Measurements from ENCODE around the gene ITGB2. TPM values are rescaled to one million over a fixed set of nuclear protein-coding genes. Genes with fewer than 3 reads are reported as not detected.

Gene ITGB2
- total and polyA plus RNA-seq, 7 donors = 2.5 to 11.7 (median 8.3) TPM

DNA sequence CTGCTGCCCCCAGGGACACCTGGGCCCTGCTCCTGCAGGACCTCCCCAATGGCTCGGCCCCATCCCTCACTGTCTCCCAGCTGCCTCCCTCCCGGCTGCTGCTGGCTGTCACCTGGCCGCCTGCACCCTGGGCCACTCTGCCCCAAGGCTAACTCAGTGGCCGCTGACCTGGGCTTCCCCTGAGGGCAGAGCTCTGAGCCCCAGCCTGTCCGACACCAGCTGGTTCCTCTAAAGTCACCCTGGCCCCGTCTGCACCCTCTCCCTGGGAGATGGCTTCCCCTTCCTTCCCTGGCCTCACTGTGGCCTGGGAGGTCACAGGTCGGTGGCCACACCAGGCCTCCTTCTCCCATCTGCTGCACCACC lies 15.0 kb downstream of the ITGB2 start:
- TF ChIP-seq, protein P1, sequence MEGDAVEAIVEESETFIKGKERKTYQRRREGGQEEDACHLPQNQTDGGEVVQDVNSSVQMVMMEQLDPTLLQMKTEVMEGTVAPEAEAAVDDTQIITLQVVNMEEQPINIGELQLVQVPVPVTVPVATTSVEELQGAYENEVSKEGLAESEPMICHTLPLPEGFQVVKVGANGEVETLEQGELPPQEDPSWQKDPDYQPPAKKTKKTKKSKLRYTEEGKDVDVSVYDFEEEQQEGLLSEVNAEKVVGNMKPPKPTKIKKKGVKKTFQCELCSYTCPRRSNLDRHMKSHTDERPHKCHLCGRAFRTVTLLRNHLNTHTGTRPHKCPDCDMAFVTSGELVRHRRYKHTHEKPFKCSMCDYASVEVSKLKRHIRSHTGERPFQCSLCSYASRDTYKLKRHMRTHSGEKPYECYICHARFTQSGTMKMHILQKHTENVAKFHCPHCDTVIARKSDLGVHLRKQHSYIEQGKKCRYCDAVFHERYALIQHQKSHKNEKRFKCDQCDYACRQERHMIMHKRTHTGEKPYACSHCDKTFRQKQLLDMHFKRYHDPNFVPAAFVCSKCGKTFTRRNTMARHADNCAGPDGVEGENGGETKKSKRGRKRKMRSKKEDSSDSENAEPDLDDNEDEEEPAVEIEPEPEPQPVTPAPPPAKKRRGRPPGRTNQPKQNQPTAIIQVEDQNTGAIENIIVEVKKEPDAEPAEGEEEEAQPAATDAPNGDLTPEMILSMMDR (IDR thresholded peaks at IDR 0.05) = no peak
- H3K36me3 ChIP-seq (ENCODE audit: insufficient read depth in 1 of 2, low read depth in 1 of 2) = no peaks in the 10 kb centered on the region
- intact Hi-C loops (cut with DNase I) = no loop called here
- H3K4me3 ChIP-seq = no peak overlapping the region
- ATAC-seq = no peak
- no peaks in the 10 kb centered on the region for H3K9me3 ChIP-seq
- H3K4me1 ChIP-seq = peaks cover 2% of the 10 kb centered on the region
- no peak overlapping the region for H3K27ac ChIP-seq
- DNase-seq = no peak
- H3K27me3 ChIP-seq (ENCODE audit: insufficient read depth in 3 of 3, low read length in 2 of 3) = peaks cover 0 to 4% (median 0%) of the 10 kb centered on the region in 3 donors
- WGBS, 3 donors = 76 to 81% (median 78%) methylated on average over 6 to 7 of the region's 7 CpGs

DNA sequence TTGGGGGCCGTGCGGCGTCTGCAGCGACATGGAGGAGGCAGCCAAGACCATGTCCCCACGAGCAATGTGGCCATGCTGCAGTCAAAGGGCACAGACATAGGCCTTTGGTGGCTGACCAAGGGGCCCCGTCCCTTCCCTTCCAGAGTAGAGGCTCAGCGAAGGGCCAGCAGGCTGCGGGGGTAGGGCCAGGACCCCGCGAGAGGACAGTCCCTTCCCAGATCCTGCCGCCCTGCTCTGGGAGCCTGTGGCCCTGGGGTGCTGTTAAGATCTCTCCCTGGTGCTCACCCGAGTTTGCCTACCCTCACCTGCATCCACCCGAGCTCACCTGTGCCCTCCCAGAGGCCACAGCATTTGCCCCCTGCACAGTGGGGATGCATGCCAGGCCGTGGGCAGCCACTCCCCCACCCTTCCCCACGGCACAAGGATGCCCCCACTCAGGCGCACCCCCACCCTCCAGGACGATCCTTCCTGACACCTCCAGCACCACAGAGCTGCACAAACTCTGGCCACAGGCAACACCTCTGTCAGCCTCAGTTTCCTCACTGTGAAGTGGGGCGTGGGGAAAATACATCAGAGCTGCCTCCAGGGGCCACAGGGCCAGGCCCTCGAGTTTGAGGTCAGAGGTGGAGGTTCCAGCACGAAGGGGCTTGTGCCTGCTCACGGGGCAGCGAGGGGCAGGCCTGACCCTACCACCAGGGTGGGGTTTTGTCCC lies 15.5 kb downstream of the ITGB2 start:
- TF ChIP-seq, protein P1 (IDR thresholded peaks at IDR 0.05) = no peak
- intact Hi-C loops (cut with DNase I) = no loop called here
- Histone ChIP-seq H3K4me1 (no peaks in the 10 kb centered on the region), H3K36me3 (ENCODE audit: insufficient read depth in 1 of 2, low read depth in 1 of 2) (no peaks in the 10 kb centered on the region), H3K27me3 (ENCODE audit: insufficient read depth in 3 of 3, low read length in 2 of 3) (peaks cover 0 to 4% (median 0%) of the 10 kb centered on the region in 3 donors), H3K4me3 (no peak overlapping the region), H3K27ac (no peak overlapping the region), H3K9me3 (no peaks in the 10 kb centered on the region)
- 84 to 88% (median 88%) methylated on average over 18 to 22 of the region's 22 CpGs for WGBS, 3 donors
- ATAC-seq = no peak
- peak in 1 of 2 donors; percentile 6 for DNase-seq

DNA sequence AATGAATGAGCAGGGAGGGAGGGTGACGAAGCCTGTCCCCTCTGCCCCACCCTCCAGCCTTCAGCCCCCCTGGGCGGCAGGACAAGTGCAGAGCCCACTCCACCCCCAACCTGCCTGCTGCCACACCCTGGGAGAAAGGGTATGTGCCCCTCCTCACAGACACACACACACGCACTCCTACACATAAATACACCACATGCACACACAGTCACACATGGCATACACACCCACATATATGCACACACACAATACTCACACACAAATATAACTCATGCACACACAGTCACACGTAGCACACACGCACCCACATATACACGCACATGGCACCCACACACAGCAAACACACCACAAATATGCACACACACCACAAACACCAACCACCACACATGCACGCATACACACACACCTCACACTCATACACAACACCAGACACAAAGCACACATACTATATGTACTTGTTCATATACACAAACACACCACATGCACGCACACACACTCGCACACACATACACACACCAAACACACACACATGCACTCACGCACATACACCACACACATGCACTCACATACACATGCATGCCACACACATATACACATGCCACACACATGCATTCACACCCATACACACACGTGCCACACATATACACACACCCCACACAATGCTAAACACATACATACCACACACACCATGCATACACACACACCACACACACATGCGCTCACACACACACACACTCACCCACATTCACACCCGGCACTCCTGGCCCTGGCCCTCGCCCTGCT lies 16.4 kb downstream of the ITGB2 start:
- DNase-seq = no peak
- Histone ChIP-seq H3K9me3 (no peaks in the 10 kb centered on the region), H3K4me1 (no peaks in the 10 kb centered on the region), H3K36me3 (ENCODE audit: insufficient read depth in 1 of 2, low read depth in 1 of 2) (no peaks in the 10 kb centered on the region), H3K27me3 (ENCODE audit: insufficient read depth in 3 of 3, low read length in 2 of 3) (peaks cover 0 to 4% (median 0%) of the 10 kb centered on the region in 3 donors), H3K4me3 (no peak overlapping the region), H3K27ac (no peak overlapping the region)
- 93 to 96% (median 94%) methylated on average over 14 of the region's 14 CpGs for WGBS, 3 donors
- no peak for ATAC-seq
- TF ChIP-seq, protein P1 (IDR thresholded peaks at IDR 0.05) = no peak
- intact Hi-C loops (cut with DNase I) = no loop called here

DNA sequence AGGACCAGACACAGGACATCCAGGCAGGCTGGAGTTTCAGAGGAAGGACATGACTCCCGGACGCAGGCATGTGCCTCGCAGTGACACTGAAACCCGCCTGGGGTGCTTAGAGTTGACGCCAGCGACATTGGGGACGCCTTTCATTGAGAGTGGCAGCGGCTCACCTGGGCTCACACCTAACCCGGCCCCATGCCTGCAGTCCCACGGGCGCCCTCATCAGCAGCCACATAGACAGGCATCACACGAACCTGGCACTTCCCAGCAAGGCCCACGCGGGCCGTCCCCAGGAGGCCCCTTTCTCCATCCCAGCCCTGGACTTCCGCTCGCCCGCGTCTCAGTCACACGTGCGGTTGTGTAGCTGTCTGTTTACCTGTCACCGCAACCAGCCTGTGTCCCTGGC lies 17.0 kb downstream of the ITGB2 start:
- H3K4me3 ChIP-seq = no peak overlapping the region
- no peak overlapping the region for H3K27ac ChIP-seq
- H3K27me3 ChIP-seq (ENCODE audit: insufficient read depth in 3 of 3, low read length in 2 of 3) = peaks cover 0 to 11% (median 0%) of the 10 kb centered on the region in 3 donors
- H3K9me3 ChIP-seq = no peaks in the 10 kb centered on the region
- H3K36me3 ChIP-seq (ENCODE audit: insufficient read depth in 1 of 2, low read depth in 1 of 2) = no peaks in the 10 kb centered on the region
- 86 to 90% (median 90%) methylated on average over 22 of the region's 22 CpGs for WGBS, 3 donors
- DNase-seq = peak in 1 of 2 donors; percentile 10
- intact Hi-C loops (cut with DNase I) = no loop called here
- TF ChIP-seq, protein P1 (IDR thresholded peaks at IDR 0.05) = no peak
- H3K4me1 ChIP-seq = no peaks in the 10 kb centered on the region
- ATAC-seq = no peak
